GOT3 (cell line): Measurements from ENCODE around the gene CCDC78.

ENCODE experiments used
- DNase-seq: peaks from one replicate; lab custom pipeline; 2025; ENCODE audit warnings: mixed read lengths; lab: John Stamatoyannopoulos, UW

Gene CCDC78

DNA sequence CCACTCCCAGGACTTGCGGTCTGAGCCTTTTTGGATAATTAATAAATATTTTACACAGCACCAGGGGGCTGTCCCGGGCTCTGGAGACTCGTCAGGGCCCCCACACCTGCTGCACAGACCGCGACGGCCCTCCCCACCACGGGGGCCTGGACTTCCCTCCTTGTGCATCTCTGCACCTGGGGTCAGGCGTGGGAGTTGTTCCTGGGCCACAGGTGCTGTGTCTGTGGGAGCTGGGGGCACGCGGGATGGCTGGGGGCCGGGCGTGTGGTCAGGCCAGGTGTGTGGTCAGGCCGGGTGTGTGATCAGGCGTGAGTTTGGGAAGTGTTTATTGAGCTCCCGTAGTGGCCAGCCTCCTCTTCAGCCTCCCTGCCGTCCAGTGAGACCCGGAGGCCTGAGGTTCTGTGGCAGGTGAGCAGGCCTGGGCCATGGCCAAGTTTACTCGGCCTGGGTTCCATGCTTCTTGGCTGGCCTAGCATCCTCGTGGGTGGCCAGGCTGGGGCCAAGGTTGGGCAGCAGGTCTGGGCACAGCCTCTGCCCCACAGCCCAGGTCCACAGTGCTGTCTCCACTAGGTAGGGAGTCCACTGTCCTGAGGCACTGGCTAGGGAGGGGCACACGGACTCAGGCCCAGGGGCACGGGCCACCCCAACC lies 47.9 kb downstream of the CCDC78 start:
- no peak for DNase-seq

DNA sequence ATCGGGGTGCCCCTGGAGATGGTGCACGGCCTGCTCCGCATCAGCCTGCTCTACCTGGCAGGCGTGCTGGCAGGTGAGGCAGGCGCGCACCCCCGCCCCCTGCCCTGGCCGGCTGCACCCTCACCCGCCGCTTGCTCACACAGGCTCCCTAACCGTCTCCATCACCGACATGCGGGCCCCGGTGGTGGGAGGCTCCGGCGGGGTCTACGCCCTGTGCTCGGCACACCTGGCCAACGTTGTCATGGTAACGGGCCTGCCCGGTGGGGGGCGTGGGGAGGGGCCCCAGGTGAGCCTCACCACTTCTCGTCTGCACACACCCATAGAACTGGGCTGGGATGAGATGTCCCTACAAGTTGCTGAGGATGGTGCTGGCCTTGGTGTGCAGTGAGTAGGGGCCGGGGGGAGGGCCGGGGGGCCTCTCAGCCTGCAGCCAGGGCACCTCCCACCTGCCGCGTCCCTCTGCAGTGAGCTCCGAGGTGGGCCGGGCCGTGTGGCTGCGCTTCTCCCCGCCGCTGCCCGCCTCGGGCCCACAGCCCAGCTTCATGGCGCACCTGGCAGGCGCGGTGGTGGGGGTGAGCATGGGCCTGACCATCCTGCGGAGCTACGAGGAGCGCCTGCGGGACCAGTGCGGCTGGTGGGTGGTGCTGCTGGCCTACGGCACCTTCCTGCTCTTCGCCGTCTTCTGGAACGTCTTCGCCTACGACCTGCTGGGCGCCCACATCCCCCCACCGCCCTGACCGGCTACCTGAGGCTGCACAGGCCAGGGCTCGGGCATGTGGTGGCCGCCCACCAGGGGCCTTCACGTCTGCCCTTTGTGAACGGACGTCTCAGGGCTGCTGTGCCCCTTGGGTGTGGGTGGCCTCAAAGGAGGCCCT lies 48.7 kb downstream of the CCDC78 start:
- DNase-seq: no peak

- DNase-seq: no peak
These were observed 49.3 kb downstream of the CCDC78 start for GRCh38 chr16:676913-677312.

GRCh38 chr16:676565-676902 lies 49.7 kb downstream of the CCDC78 start:
- DNase-seq: no peak

DNA sequence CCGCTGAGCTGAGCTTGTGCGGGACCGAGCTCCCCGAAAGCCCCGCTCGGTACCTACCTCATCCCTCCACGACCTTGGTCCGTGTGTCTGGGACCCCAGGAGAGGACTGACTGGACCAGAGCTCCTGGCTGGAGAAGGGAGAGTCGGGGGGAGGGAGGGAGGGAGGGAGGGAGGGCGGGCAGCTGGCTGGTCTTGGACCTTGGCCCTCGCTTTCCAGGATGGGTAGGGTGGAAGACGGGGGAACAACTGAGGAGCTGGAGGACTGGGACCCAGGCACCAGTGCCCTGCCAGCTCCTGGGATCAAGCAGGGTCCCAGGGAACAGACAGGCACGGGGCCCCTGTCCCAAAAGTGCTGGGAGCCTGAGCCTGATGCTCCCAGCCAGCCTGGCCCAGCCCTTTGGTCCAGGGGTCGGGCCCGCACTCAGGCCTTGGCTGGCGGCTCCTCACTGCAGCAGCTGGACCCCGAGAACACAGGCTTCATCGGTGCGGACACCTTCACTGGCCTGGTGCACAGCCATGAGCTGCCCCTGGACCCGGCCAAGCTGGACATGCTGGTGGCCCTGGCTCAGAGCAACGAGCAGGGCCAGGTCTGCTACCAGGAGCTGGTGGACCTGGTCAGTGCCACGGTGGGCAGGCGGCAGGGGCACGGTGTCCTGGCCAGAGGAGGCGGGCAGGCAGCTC lies 50.2 kb downstream of the CCDC78 start:
- DNase-seq: no peak

GRCh38 chr16:674968-675883 lies 51.0 kb downstream of the CCDC78 start, which contains the start of gene RHBDL1:
TSS of gene RHBDL1 (plus strand) at chr16:675671. CDS start at chr16:675791, 120 bp downstream.
- DNase-seq: no peak

GRCh38 chr16:674214-674881 lies 51.9 kb downstream of the CCDC78 start:
- no peak for DNase-seq

GRCh38 chr16:673399-673991 lies 52.7 kb downstream of the CCDC78 start:
- no peak for DNase-seq

DNA sequence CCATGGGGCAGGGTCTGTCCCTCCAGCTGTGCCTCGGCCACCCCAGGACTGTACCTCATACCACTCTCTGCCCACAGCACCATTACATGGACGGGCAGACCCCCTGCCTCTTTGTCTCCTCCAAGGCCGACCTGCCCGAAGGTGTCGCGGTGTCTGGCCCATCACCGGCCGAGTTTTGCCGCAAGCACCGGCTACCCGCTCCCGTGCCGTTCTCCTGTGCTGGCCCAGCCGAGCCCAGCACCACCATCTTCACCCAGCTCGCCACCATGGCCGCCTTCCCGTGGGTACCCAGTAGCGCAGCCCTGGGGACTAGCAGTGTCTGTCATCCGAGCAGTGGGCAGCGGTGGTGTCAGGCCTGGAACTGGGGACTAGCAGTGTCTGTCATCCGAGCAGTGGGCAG lies 53.4 kb downstream of the CCDC78 start:
- DNase-seq: no peak
